NCI-H187 (cell line): ENCODE data around the gene FDCSP.
"Not testable (repeated sequence)": the region's sequence is repeated elsewhere in the genome, so short reads cannot be mapped to it uniquely, and the experiment has no call there.

Source experiments
- DNase-seq, 2 experiments: peaks; one replicate each; lab custom pipeline; 2025; lab: John Stamatoyannopoulos, UW

Gene FDCSP

GRCh38 chr4:70239884-70240591 lies 14.1 kb downstream of the FDCSP start:
- DNase-seq: no peak

GRCh38 chr4:70242297-70242696 lies 16.4 kb downstream of the FDCSP start, which contains the start of gene CSN3:
TSS of gene CSN3 (plus strand) at chr4:70242597. CDS start at chr4:70244820, 2,223 bp downstream.
- not testable (repeated sequence) for DNase-seq

- no peak for DNase-seq
These were observed 17.2 kb downstream of the FDCSP start for GRCh38 chr4:70243091-70243490.

GRCh38 chr4:70251250-70251944 lies 25.5 kb downstream of the FDCSP start:
- DNase-seq: no peak

GRCh38 chr4:70251945-70252277 lies 26.0 kb downstream of the FDCSP start:
- no peak for DNase-seq

GRCh38 chr4:70269674-70270073 lies 43.8 kb downstream of the FDCSP start:
- DNase-seq: no peak

GRCh38 chr4:70277121-70277520 lies 51.2 kb downstream of the FDCSP start:
- DNase-seq: no peak

GRCh38 chr4:70280567-70280966 lies 54.6 kb downstream of the FDCSP start:
- DNase-seq: peak; percentile 76 to 84
